ENCODE data around the gene ARHGAP31. TPM values are rescaled to one million over a fixed set of nuclear protein-coding genes. Genes with fewer than 3 reads are reported as not detected.

Gene ARHGAP31
- total and polyA plus RNA-seq, 12 donors, result 10.6 to 71.1 (median 35.9) TPM

GRCh38 chr3:119436977-119437376, 142.8 kb downstream of the ARHGAP31 start:
- peaks cover 0 to 98% (median 52%) of the 10 kb centered on the region in 9 donors for H3K36me3 ChIP-seq
- no peaks in the 10 kb centered on the region for H3K27me3 ChIP-seq
- no peak for DNase-seq
- 93% methylated on average over 1 of the region's 1 CpG for WGBS, 2 donors
- no peak overlapping the region for H3K4me3 ChIP-seq
- intact Hi-C loops (cut with DNase I), result no loop called here
- no peak overlapping the region for H3K27ac ChIP-seq
- peaks cover 0 to 3% (median 0%) of the 10 kb centered on the region in 11 donors for H3K9me3 ChIP-seq
- H3K4me1 ChIP-seq, result peaks cover 0 to 18% (median 8%) of the 10 kb centered on the region in 9 donors
- ATAC-seq, result peak in 1 of 8 donors; percentile 52
- TF ChIP-seq CTCF (IDR thresholded peaks at IDR 0.05), result no peak

GRCh38 chr3:119437691-119438258, 143.6 kb downstream of the ARHGAP31 start:
- H3K4me3 ChIP-seq, result no peak overlapping the region
- no peak for ATAC-seq
- no peak for TF ChIP-seq CTCF (IDR thresholded peaks at IDR 0.05)
- intact Hi-C loops (cut with DNase I), result no loop called here
- H3K4me1 ChIP-seq, result peaks cover 0 to 15% (median 6%) of the 10 kb centered on the region in 9 donors
- H3K27ac ChIP-seq, result no peak overlapping the region
- H3K27me3 ChIP-seq, result no peaks in the 10 kb centered on the region
- WGBS, 2 donors, result 90 to 92% methylated on average over 6 of the region's 6 CpGs
- H3K9me3 ChIP-seq, result peaks cover 0 to 3% (median 0%) of the 10 kb centered on the region in 11 donors
- peaks cover 0 to 98% (median 52%) of the 10 kb centered on the region in 9 donors for H3K36me3 ChIP-seq
- no peak for DNase-seq

GRCh38 chr3:119443179-119443578, 149.0 kb downstream of the ARHGAP31 start:
- no peak for ATAC-seq
- no peak overlapping the region for H3K4me3 ChIP-seq
- H3K27ac ChIP-seq, result no peak overlapping the region

GRCh38 chr3:119444590-119444989, 150.4 kb downstream of the ARHGAP31 start:
- Histone ChIP-seq H3K9me3 (peaks cover 0 to 3% (median 0%) of the 10 kb centered on the region in 11 donors), H3K4me3 (no peak overlapping the region), H3K27me3 (no peaks in the 10 kb centered on the region), H3K27ac (no peak overlapping the region), H3K36me3 (peaks cover 0 to 100% (median 44%) of the 10 kb centered on the region in 9 donors), H3K4me1 (no peaks in the 10 kb centered on the region)
- no peak for TF ChIP-seq CTCF (IDR thresholded peaks at IDR 0.05)
- DNase-seq, result no peak
- no peak for ATAC-seq
- intact Hi-C loops (cut with DNase I), result no loop called here
- WGBS, 2 donors, result 96 to 99% methylated on average over 2 of the region's 2 CpGs

More at GRCh38 chr3:119443179-119443578, 149.0 kb downstream of the ARHGAP31 start:
- Histone ChIP-seq H3K9me3 (peaks cover 0 to 3% (median 0%) of the 10 kb centered on the region in 11 donors), H3K4me1 (no peaks in the 10 kb centered on the region), H3K36me3 (peaks cover 0 to 98% (median 44%) of the 10 kb centered on the region in 9 donors), H3K27me3 (no peaks in the 10 kb centered on the region)
- DNase-seq, result no peak
- intact Hi-C loops (cut with DNase I), result no loop called here
- TF ChIP-seq CTCF (IDR thresholded peaks at IDR 0.05), result no peak
